ENCODE measurements around the gene PCSK2. TPM values are rescaled to one million over a fixed set of nuclear protein-coding genes. Genes with fewer than 3 reads are reported as not detected.

Gene PCSK2
- total RNA-seq, 1 donor from 2014 or later, result 46.4 TPM

GRCh38 chr20:17494201-17494600 lies 267.4 kb downstream of the PCSK2 start:
- Mint-ChIP-seq H3K36me3 (no peaks in the 10 kb centered on the region), H3K4me3 (no peak overlapping the region), H3K9me3 (no peaks in the 10 kb centered on the region), H3K4me1 (ENCODE audit: unreplicated experiment) (no peaks in the 10 kb centered on the region), H3K27ac (no peak overlapping the region), H3K27me3 (peaks cover 3% of the 10 kb centered on the region)
- no peak for DNase-seq (ENCODE audit: extremely low spot score, unreplicated experiment)
- TF ChIP-seq CTCF (conservative IDR thresholded peaks at IDR 0.05), result no peak

GRCh38 chr20:17495826-17496225 lies 269.0 kb downstream of the PCSK2 start:
- TF ChIP-seq CTCF (conservative IDR thresholded peaks at IDR 0.05), result no peak
- no peak overlapping the region for H3K4me3 Mint-ChIP-seq
- H3K36me3 Mint-ChIP-seq, result no peaks in the 10 kb centered on the region
- no peaks in the 10 kb centered on the region for H3K4me1 Mint-ChIP-seq (ENCODE audit: unreplicated experiment)
- no peaks in the 10 kb centered on the region for H3K9me3 Mint-ChIP-seq
- H3K27me3 Mint-ChIP-seq, result no peaks in the 10 kb centered on the region
- H3K27ac Mint-ChIP-seq, result no peak overlapping the region
- DNase-seq (ENCODE audit: extremely low spot score, unreplicated experiment), result no peak

DNA sequence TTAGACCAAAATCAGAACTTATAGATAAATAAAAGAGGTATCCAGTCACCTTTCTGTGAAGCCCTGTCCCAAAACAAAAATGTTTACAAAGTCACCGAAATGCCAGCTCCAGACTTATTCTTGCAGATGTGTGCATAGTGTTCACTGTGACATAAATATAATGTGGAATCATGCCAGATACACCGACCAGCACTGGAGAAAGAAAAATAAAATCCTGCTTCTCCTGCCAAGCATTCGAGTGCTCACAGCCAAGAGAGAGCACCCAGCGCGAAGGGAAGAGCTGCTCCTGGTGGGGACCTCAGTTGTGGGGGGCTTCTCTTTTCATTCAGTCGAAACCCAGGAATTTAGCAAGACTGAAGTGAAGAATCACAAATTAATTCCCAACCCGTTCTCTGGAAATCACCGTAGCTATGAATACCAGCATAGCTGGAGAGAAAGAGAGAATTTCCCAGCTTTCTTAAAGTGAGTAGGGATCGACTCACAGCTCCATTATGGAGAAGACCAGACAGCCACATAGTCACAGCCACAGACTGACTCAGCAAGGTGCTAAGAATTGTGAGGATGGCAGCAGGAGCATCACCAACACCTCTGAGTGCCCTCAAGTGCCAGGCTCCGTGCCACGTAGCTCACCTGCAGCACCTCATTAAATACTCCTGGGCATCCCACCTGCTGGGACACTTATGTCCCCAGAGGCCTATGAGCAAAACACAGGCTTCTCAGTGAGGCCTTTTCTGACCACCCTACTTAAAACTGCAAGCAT lies 271.2 kb downstream of the PCSK2 start:
- no peaks in the 10 kb centered on the region for H3K9me3 Mint-ChIP-seq

DNA sequence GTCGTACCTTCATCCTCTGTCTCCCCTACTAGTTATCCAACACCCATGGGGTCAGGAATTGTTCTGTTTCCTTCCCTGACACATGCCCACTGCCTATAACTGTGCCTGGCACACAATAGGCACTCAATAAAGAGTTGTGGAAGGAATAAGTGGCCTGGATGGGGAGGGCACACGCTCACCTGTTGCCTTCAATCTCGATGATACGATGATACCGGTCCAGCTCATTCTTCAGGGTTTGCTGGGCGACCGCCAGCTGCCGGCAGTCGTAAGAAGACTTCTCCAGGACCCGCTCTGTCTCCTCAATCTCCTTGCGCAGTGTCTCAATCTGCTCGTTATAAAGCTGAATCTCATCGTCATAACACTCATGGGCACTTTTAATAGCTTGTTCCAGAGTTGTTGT lies 271.8 kb downstream of the PCSK2 start:
- TF ChIP-seq CTCF (conservative IDR thresholded peaks at IDR 0.05), result no peak
- Mint-ChIP-seq H3K27me3 (no peaks in the 10 kb centered on the region), H3K27ac (no peak overlapping the region), H3K36me3 (no peaks in the 10 kb centered on the region), H3K9me3 (no peaks in the 10 kb centered on the region), H3K4me1 (ENCODE audit: unreplicated experiment) (no peaks in the 10 kb centered on the region), H3K4me3 (no peak overlapping the region)
- no peak for DNase-seq (ENCODE audit: extremely low spot score, unreplicated experiment)

More for the DNA sequence above, 271.2 kb downstream of the PCSK2 start:
- Mint-ChIP-seq H3K36me3 (no peaks in the 10 kb centered on the region), H3K27ac (no peak overlapping the region), H3K4me3 (no peak overlapping the region), H3K27me3 (no peaks in the 10 kb centered on the region), H3K4me1 (ENCODE audit: unreplicated experiment) (no peaks in the 10 kb centered on the region)
- TF ChIP-seq CTCF (conservative IDR thresholded peaks at IDR 0.05), result no peak
- peak; percentile 34 for DNase-seq (ENCODE audit: extremely low spot score, unreplicated experiment)

DNA sequence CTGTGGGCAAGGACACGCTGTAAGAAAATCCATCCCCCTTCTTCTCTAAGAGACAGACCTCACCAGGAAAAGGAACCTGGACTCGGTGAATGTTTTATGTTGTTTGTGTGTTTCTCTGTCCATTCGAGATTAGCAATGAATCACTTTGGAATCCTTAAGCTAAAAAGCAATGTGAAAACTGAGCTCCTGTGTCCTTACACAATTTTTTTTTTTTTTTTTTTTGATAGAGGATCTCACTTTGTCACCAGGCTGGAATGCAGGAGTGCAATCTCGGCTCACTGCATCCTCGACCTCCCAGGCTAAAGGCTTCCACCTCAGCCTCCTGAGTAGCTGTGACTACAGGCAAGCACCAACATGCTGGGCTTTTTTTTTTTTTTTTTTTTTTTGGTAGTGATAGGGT lies 272.2 kb downstream of the PCSK2 start:
- no peaks in the 10 kb centered on the region for H3K4me1 Mint-ChIP-seq (ENCODE audit: unreplicated experiment)
- H3K9me3 Mint-ChIP-seq, result no peaks in the 10 kb centered on the region
- TF ChIP-seq CTCF (conservative IDR thresholded peaks at IDR 0.05), result no peak
- peak; percentile 4 for DNase-seq (ENCODE audit: extremely low spot score, unreplicated experiment)
- H3K4me3 Mint-ChIP-seq, result no peak overlapping the region
- no peaks in the 10 kb centered on the region for H3K27me3 Mint-ChIP-seq
- H3K27ac Mint-ChIP-seq, result no peak overlapping the region
- H3K36me3 Mint-ChIP-seq, result no peaks in the 10 kb centered on the region
